ENCODE measurements around the gene PCDHGB1. TPM values are rescaled to one million over a fixed set of nuclear protein-coding genes. Genes with fewer than 3 reads are reported as not detected.
"Not testable (repeated sequence)": the region's sequence is repeated elsewhere in the genome, so short reads cannot be mapped to it uniquely, and the experiment has no call there.

PCDHGB1 gene
- total RNA-seq, 6 donors from 2014 or later = 0.76 to 6.3 (median 1.3) TPM

GRCh38 chr5:141389153-141390042 is 39.5 kb downstream of the PCDHGB1 start:
- 47% methylated on average over 24 to 69 of the region's 77 CpGs for WGBS, 2 donors
- peaks cover 43 to 89% (median 79%) of the 10 kb centered on the region in 4 donors for H3K9me3 ChIP-seq

GRCh38 chr5:141392429-141393198 is 42.7 kb downstream of the PCDHGB1 start, which contains the start of gene PCDHGA8:
TSS of gene PCDHGA8 (plus strand) at chr5:141392633. CDS start at chr5:141392814, 181 bp downstream.
- no peak within 1 kb of the TSS for H3K27ac ChIP-seq
- no peak within 1 kb of the TSS for H3K4me3 ChIP-seq
- H3K4me1 ChIP-seq = no peaks in the 10 kb centered on the region
- no peak for TF ChIP-seq CTCF (IDR thresholded peaks at IDR 0.05)
- TF ChIP-seq POLR2AphosphoS5 (IDR thresholded peaks at IDR 0.05) = no peak
- no peak for TF ChIP-seq EP300 (IDR thresholded peaks at IDR 0.05)
- no peak for TF ChIP-seq POLR2A (IDR thresholded peaks at IDR 0.05)
- no peaks in the 10 kb centered on the region for H3K27me3 ChIP-seq
- WGBS, 2 donors = 30 to 39% methylated on average over 27 to 37 of the region's 38 CpGs
- DNase-seq = no peak
- H3K36me3 ChIP-seq = no peaks in the 10 kb centered on the region
- ATAC-seq (ENCODE audit: low FRiP score in 2 of 2) = no peak
- H3K9me3 ChIP-seq = peaks cover 31 to 87% (median 77%) of the 10 kb centered on the region in 4 donors

More at GRCh38 chr5:141389153-141390042, 39.5 kb downstream of the PCDHGB1 start:
- ATAC-seq (ENCODE audit: low FRiP score in 2 of 2) (peak in 1 of 2 donors; percentile 54), DNase-seq (no peak)
- no peaks in the 10 kb centered on the region for H3K4me1 ChIP-seq
- H3K27ac ChIP-seq = no peak overlapping the region
- H3K36me3 ChIP-seq = no peaks in the 10 kb centered on the region
- TF ChIP-seq POLR2AphosphoS5 (IDR thresholded peaks at IDR 0.05) (no peak), CTCF (IDR thresholded peaks at IDR 0.05) (no peak), EP300 (IDR thresholded peaks at IDR 0.05) (no peak)
- H3K27me3 ChIP-seq = no peaks in the 10 kb centered on the region
- H3K4me3 ChIP-seq = no peak overlapping the region

- no peak for ATAC-seq (ENCODE audit: low FRiP score in 2 of 2)
- DNase-seq = no peak
- H3K9me3 ChIP-seq = peaks cover 30 to 88% (median 78%) of the 10 kb centered on the region in 4 donors
- TF ChIP-seq POLR2AphosphoS5 (IDR thresholded peaks at IDR 0.05) = no peak
- TF ChIP-seq EP300 (IDR thresholded peaks at IDR 0.05) = no peak
- TF ChIP-seq POLR2A (IDR thresholded peaks at IDR 0.05) = no peak
- TF ChIP-seq CTCF (IDR thresholded peaks at IDR 0.05) = no peak
- no peak overlapping the region for H3K4me3 ChIP-seq
- H3K27ac ChIP-seq = no peak overlapping the region
- H3K4me1 ChIP-seq = no peaks in the 10 kb centered on the region
- H3K36me3 ChIP-seq = no peaks in the 10 kb centered on the region
- WGBS, 2 donors = 35 to 44% methylated on average over 16 to 19 of the region's 21 CpGs
- no peaks in the 10 kb centered on the region for H3K27me3 ChIP-seq
Measured at GRCh38 chr5:141393267-141393666, 43.4 kb downstream of the PCDHGB1 start.

GRCh38 chr5:141394401-141395187 is 44.7 kb downstream of the PCDHGB1 start:
- H3K9me3 ChIP-seq = peaks cover 28 to 87% (median 78%) of the 10 kb centered on the region in 4 donors
- not testable (repeated sequence) for H3K36me3 ChIP-seq; H3K27ac ChIP-seq; H3K27me3 ChIP-seq; ATAC-seq (ENCODE audit: low FRiP score in 2 of 2); H3K4me1 ChIP-seq; H3K4me3 ChIP-seq
- 35 to 36% methylated on average over 17 to 32 of the region's 53 CpGs for WGBS, 2 donors
- peak in 1 of 2 donors; percentile 68 for DNase-seq
